Activated CD4-positive, CD25-positive, alpha-beta regulatory T cell treated with anti-CD3 and anti-CD28 coated beads, Interleukin-2, amount 50 U/mL, for 24 hours (primary cell): Measurements from ENCODE around the gene MGAT2.
"Not testable (repeated sequence)": the region's sequence is repeated elsewhere in the genome, so short reads cannot be mapped to it uniquely, and the experiment has no call there.

Experiments used
- ATAC-seq, 2 donors: fragments of 150-1000 bp; cut with Tn5 transposase; one replicate each; pipeline ENCODE4 v1.10.0; 2021; ENCODE audit warnings: mild to moderate bottlenecking in 1 of 2, moderate library complexity in 1 of 2

MGAT2 gene

DNA sequence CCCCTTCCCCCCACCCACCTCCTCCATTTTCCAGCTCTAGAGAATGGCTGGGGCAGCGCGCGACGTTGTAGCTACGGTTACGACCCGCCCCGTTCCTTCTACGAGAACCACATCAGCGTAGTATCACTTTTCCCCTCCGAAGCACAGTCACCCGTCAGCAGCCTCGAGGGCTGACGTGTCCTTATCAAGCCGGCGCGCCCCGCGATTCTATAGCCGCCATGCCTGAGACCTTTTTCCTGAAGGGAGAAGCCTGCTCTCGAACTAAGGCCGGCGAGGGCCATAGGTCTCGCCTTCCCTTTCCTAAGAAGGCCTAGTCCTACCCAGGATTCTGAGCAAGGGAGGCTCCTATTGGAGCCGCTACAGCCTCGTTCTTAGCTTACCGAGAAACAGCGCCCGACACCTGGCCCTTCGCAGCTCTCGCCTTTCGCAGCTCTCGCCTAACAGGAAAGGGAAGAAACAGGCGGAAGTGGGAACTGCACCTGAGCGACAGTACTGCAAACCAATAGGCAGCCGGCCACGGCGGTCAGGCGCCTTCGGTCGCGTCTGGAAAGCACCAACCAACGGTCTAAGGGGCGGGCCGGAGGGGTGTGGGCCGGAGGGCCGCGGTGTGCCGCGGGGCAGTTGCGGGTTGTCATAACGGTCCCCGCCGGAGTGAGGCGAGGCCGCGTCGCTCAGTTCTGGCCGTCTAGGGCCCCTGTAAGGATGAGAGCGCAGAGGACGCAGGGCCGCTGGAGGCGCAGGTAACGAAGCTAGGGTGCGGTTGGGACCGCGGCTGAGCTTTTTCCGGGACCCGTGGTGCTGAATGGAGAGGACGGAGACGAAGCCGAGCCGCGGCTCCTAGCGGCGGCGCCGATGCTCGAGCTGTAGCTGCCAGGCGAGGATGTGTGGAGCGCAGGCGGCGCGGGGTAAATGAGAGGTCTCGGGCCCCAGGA, at the start of gene MGAT2, which contains the start of gene RPL36AL:
MGAT2 (plus strand) TSS at position 618 of the 932 bp plus-strand sequence. CDS start 470 bp downstream, outside the sequence.
RPL36AL (minus strand) TSS at position 445 of the 932 bp plus-strand sequence. CDS start 1,522 bp downstream, outside the sequence.
- ATAC-seq, result peak; percentile 88 to 90

DNA sequence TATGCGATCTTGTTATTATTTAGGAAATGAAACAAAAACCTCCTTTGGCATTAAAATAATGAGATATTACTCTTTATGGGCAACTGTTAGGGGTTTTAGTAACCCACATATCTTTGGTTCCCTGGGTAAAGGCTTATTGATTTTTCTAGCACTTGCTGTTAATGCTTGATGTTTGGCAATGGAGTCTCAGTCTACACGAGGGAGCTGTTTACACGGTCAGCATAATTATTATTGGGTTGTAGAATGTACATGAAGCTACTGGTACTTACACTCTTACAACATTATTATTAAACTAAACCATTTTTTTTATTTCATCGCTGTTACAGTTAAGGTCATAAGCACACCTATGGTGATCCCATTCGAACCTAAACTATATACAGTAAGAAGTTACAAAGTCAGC, 46.6 kb upstream of the MGAT2 start:
- no peak for ATAC-seq

DNA sequence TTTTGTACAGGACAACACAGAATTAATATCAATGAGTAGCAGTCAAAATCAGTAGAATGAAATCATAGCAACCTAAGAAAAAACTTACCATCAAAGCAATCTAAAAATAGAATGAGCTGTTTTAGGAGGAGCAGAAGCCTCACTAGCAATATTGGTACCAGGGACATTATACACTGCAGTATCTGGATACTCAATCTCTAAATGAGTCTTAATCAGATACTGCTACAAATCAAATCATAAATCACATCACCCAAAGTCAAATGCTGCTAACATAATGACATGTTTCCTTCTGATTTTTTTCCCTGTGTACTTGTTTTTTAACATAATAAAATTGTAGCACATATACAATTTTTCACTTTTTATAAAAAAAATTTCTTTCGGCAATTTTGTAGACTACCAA, 42.5 kb upstream of the MGAT2 start:
- ATAC-seq, result peak in 1 of 2 donors; percentile 25

DNA sequence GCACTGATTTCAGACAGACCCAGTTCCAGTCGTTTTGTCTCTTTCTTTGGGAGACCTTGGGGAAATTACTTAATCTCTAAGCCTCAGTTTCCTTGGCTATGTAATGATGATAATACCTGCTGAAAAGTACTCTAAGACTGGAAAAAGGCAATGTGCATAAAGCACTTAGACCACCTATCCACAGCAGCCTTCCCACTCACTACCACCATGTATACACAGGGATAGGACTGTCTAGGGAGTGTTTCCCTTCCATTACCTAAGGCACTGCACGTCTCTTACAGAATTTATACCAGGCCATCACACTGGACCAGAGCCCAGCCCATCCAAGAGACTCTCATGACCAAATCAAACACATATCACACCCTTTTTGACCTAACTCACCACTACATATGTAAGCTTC, 40.8 kb upstream of the MGAT2 start:
- ATAC-seq, result no peak

DNA sequence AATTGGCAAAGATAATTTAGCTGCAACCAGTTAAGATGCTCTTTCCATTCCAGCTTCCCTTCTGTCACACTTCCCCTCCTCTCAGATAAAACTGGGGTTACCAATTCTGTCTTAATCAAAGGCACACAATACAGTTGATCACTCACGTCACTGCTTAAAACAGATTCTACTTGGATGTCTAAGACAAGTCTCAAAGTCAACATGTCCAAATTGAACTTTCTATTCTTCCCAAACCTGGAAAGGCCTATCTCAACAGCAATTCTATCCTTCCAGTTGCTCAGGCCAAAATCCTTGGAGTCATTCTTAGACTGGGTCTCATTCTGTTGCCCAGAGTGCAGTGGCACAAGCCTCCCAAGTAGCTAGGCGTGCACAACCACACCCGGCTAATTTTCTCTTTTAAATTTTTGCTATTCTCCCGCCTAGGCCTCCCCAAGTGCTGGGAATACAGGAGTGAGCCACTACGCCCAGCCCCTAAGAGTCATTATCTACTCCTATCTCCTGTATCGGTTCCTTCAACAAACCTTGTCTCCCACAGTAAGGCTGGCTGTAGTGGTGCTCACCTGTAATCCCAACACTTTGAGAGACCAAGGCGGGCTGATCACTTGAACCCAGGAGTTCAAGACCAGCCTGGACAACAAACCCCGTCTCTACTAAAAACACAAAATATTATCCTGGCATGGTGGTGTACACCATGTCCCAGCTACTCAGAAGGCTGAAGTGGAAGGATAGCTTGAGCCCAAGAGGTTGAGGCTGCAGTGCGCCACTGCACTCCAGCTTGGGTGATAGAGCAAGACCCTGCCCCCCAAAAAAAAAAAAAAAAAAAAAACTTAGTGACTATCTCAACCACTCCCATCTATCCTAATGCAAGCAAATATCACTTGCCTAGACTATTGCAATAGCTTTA, 39.1 kb upstream of the MGAT2 start:
- no peak for ATAC-seq

DNA sequence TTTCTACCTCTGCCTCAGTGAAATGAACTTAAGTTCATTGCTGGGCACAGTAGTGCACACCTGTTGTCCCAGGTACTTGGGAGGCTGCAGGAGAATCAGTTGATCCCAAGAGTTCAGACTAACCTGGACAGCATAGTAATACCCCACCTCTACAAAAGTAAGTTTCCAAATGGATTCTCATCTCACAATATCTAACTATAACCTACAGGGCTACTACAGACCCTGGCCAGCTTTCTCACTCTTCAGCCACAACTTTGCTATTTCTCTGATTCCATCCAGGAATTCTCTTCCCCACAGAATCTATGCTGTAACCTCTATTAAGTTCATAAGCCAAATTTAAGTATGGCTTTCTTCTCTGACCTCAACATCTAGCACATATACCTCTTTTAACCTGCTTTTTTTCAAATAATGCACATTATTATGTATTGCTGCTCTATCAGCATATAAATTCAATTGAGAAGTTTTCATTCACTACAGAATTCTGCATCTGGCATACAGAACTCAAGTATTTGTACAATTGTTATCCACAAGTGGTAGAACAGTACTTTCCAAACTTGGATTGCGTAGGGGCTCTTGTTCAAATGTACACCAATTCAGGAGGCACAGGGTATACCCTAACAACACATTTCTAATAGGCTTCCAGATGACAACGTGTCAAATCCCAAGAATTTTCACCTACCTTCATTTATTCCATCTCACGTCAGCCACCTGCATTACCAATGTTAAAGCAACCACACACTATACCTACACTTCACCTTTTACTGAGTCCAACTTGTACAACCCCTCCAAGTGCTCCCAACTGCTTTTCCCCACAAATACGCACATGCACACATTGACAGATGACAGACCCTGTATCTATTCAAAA, 38.3 kb upstream of the MGAT2 start:
- ATAC-seq, result no peak

DNA sequence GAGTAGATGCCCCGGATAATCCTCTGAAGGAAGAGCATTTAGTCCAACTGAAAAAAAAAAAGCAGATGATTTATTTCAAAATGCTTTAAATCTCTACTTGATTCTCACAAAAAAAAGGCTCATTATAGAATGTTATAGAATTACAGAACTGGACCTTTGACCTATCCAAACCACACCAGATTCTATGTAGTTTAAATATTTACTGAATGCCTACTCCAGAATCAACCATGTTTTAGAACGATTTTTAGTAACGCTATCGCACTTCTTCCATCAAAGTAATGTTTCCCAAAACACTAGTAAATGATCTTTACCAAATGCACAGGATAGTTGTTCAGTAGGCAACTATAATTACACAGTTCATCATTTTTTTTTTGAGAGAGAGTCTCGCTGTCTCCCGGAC, 37.0 kb upstream of the MGAT2 start:
- ATAC-seq, result no peak

DNA sequence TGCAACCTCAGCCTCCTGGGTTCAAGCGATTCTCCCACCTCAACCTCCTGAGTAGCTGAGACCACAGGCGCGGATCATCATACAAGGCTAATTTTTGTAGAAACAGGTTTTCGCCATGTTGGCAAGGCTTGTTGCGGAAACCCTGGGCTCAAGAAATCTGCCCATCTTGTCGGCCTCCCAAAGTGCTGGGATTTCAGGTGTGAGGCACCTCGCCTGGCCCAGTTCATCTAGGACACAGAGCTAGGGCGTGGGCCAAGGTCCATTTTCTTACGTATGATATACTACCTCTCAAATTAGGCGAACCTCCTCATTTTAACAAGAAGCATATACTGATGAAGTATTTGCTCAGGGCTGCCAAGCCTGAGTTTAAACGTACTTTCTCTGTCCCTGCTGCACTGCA, 36.5 kb upstream of the MGAT2 start:
- no peak for ATAC-seq

DNA sequence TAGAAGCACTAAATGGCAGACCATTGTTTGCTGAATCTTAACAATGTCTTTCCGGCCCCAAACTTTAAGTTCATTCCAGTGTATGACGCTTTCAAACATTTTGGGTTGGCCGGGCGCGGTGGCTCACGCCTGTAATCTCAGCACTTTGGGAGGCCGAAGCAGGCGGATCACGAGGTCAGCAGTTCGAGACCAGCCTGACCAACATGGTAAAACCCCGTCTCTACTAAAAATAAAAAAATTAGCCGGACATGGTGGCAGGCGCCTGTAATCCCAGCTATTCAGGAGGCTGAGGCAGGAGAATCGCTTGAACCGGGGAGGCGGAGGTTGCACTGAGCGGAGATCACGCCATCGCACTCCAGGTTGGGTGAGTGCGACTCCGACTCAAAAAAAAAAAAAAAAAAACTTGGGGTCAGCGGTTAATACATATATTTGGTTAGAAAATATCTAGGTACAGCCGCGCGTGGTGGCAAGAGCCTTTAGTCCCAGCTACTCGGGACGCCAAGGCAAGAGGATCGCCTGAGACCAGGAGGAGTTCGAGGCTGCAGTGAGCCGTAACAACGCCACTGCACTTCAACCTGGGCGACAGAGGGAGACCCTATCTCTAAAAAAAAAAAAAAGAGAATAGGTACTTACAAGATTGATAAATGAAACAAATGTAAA, 35.5 kb upstream of the MGAT2 start:
- ATAC-seq, result not testable (repeated sequence)

DNA sequence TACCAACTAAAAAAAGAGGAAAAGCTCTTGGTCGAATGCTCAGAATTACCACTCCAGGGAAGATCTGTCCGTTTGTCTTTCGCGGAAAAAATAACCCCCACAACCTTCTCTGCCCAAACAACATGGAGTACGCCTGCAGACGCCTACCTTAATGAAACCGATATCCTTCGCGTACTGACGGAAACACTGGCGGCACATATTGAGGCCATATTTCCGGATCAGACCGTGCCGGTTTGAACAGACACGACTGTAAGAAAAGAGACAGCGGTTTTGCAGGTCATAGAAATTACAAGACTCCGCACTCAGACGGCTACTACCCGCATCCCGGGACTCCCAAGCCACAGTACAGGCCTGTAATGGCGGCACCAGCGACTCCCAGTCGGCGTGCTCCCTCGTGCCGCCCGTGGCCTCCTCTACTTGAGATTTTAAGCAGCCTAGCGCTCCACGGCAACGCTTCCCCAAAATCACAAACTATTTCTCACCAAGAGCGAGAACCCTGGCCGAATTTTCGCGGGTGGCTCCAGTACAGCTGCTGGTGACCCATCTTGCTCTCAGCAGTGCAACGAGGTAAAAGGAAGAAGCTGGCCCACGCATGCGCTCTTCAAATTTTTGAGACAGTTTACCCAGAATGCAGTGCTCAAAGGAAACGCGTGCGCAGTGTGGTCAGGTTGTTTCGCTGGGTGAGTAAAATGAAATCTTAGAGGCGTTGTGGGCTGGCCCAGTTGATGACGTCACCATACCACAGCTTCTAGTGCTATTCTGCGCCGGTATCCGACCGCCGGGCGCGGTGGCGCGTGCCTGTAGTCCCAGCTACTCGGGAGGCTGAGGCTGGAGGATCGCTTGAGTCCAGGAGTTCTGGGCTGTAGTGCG, 34.6 kb upstream of the MGAT2 start, which contains the start of gene RPS29:
RPS29 (minus strand) TSS at position 578 of the 870 bp plus-strand sequence; CDS start at position 544, 34 bp downstream.
- peak; percentile 87 for ATAC-seq

DNA sequence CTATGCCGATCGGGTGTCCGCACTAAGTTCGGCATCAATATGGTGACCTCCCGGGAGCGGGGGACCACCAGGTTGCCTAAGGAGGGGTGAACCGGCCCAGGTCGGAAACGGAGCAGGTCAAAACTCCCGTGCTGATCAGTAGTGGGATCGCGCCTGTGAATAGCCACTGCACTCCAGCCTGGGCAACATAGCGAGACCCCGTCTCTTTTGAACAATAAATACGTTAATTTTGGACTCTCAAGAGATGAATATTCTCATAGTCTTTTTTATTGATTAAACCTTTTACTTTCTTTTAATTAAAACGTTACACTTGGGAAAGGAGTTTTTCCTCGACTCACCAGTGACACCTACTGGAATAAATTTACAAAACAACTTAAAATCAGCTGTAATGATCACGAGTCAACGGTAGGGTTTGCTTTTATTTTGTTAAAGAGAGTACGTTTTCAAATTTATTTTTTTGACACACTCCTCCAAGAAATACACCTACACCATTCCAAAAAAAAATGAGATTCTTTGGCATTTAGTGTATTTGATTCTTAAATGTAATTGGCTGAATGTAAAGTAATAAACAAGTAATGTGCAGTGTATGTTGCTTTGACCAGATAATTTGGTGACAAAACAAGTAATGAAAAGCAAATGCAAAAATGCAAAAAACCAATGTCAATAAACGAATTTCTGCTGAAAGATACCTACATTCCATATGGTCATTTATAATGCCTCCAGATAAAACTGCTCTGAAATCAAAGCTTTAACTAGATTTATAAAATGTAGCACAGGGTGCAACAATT, 33.7 kb upstream of the MGAT2 start:
- peak in 1 of 2 donors; percentile 36 for ATAC-seq

DNA sequence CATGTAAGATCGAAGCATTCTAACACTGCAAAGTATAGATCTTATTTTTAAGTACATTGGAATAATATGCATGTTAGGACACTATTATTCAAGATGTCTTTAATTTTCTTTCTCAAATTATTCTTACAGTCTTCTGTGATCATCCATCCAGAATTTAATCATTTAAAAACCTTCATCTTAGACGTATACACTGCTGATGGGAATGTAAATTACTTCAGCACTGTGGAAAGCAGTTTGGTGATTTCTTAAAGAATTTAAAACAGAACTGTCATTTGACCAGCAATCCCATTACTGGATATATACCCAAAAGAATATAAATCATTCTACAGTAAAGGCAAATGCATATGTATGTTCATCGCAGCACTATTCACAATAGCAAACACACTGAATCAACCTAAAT, 31.2 kb upstream of the MGAT2 start:
- ATAC-seq, result no peak

DNA sequence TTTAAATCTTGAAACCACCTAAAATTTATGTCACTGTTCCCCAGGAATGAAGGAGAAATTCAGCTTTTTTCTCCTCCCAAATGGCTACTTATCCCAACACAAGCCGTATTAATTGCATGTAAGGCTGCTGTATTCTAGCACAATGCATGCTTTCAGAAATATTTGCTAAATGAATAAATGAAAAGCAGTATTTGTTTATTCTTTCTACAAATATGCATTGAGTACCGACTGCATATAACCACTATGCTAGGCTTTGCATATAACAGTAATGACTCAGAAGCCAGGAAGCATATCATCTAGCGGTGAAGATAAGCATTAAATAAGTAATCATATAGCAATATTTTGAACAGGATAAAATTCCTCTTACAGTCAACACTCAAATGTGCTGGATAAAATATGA, 27.6 kb upstream of the MGAT2 start:
- no peak for ATAC-seq

DNA sequence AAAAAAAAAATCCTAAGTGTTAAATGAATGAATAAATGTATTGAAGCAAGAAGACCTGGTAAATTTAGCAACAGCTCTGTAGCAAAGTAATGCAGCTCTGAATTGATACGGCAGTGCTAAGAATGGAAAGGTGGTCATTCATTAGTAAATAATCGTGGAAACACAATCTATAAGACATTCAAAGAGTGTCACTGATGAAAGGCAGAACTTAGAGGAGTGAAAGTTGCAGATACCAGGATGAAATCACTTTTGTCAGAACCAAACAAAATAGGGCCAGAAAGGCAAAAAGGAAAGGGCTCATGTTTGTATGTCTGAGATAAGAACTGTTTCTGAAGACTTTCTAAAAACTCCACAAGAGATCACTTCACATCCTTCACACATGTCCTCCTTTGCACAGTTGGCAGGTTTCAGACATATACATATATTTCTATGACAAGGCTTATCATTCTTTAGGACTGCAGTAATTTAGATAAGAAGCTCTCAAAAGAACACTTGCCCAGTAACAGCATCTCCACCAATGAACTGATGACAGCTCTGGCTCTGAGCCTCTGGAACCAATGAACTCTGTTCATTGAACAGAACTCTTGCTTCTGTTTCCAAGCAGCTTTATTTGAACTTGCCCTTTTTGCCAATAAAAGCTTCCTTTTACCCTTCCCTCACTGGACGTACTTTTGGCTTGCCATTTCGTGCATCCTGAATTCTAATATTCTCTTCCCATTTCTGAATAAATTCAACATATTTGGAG, 26.1 kb upstream of the MGAT2 start:
- no peak for ATAC-seq

DNA sequence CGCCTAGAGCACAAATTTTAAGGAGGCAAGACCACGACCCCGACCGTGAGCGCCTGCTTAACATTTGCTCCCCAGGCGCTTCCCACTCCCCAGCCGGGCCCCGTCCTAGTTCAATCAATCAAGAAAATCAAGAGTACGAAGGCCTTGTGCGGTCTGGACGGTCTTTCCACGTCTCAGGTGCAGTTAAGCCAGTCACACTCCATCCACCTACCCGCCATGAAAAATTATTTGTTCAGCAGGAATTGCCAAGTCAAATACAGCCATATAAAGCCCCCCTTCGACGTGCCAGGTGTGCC, 22.5 kb upstream of the MGAT2 start:
- peak in 1 of 2 donors; percentile 2 for ATAC-seq

DNA sequence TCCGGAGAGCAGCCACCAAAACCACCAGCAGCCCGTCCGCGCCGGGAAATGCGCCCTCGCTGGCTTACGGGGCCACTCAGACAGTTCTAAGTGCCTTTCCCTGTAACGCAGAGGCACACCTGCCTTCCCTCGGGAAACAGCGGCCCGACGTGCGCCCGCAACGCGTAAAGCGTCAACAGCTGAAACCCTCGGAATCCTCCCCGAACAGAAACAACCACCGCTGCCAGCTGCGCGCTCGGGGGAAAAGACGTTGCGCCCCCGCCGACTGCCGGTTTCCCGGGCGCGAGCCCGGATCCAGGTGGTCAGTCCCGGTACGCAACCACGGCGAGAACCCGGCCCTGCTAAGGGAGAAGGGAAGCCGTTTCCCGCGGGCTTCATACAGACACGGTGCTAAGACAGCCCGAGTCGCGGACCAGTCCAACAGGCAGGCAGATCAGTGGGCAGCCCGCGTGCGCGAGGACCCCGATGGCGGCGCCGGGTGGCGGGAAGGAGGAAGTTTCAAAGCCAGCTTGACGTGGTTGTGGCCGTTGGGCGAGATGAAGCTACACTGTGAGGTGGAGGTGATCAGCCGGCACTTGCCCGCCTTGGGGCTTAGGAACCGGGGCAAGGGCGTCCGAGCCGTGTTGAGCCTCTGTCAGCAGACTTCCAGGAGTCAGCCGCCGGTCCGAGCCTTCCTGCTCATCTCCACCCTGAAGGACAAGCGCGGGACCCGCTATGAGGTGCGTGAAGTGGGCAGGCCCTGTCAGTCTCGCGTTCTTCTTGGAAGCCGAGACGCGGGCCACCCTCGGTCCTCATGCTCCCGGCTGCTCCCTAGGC, 21.9 kb upstream of the MGAT2 start, which contains the start of gene LRR1:
LRR1 (plus strand) TSS at position 456 of the 816 bp plus-strand sequence; CDS start at position 537, 81 bp downstream.
- ATAC-seq, result peak; percentile 84 to 86

DNA sequence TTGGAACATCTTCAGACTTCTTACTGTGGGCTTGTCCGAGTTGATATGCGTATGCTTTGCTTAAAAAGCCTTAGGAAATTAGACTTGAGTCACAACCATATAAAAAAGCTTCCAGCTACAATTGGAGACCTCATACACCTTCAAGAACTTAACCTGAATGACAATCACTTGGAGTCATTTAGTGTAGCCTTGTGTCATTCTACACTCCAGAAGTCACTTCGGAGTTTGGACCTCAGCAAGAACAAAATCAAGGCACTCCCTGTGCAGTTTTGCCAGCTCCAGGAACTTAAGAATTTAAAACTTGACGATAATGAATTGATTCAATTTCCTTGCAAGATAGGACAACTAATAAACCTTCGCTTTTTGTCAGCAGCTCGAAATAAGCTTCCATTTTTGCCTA, 13.0 kb upstream of the MGAT2 start:
- ATAC-seq, result no peak

DNA sequence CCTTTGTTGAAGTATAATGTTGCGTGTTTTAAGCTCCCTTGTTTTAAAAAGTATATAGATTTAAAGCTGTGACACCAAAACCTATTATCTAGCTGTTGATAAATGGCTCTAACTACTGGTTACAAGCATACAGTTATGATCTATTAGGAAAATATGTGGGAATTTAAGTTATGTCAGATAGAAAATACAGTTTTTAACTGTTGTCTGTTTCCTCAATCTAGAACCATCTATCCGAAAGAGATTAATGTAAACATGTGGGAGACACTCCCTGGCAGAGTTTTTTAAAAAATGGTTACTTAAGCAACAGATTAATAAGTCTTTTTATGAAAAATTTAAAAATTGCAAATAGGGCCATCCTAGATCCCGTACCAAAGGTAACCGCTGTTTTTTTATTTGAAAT, 8.3 kb upstream of the MGAT2 start:
- ATAC-seq, result no peak
